ENCODE data around the gene MORC2. TPM values are rescaled to one million over a fixed set of nuclear protein-coding genes. Genes with fewer than 3 reads are reported as not detected.

MORC2 gene
- total and polyA plus RNA-seq, 2 donors from 2014 or later, result 18.0 to 18.8 TPM

GRCh38 chr22:30928401-30928800, 40.2 kb downstream of the MORC2 start:
- Histone ChIP-seq H3K4me1 (ENCODE audit: control insufficient read depth in 2 of 3, insufficient read depth in 2 of 3, low read depth in 1 of 3, low read length in 3 of 3) (no peaks in the 10 kb centered on the region), H3K4me3 (ENCODE audit: low read length in 3 of 3) (no peak overlapping the region), H3K27me3 (ENCODE audit: control insufficient read depth, insufficient read depth, low read length) (no peaks in the 10 kb centered on the region), H3K9ac (ENCODE audit: low read length in 3 of 3) (no peak overlapping the region), H3K36me3 (ENCODE audit: control insufficient read depth in 2 of 3, insufficient read depth in 3 of 3, low read length in 3 of 3) (peaks cover 13 to 50% (median 40%) of the 10 kb centered on the region in 3 donors), H3K9me3 (ENCODE audit: control insufficient read depth in 2 of 3, insufficient read depth in 1 of 3, low read length in 3 of 3) (no peaks in the 10 kb centered on the region), H3K27ac (ENCODE audit: low read depth in 2 of 2, low read length in 2 of 2) (no peak overlapping the region)
- DNase-seq (no peak), FAIRE-seq (no peak)
- TF ChIP-seq CTCF (IDR thresholded peaks at IDR 0.05; ENCODE audit: borderline replicate concordance, extremely low read depth, insufficient read depth), result no peak
- intact Hi-C loops (cut with DNase I), result loop anchor here (10.0 kb wide), 1 partner anchor 164 kb away; no protein-coding TSS in a partner anchor

- Histone ChIP-seq H3K9ac (ENCODE audit: low read length in 3 of 3) (no peak overlapping the region), H3K36me3 (ENCODE audit: control insufficient read depth in 2 of 3, insufficient read depth in 3 of 3, low read length in 3 of 3) (peaks cover 13 to 44% (median 35%) of the 10 kb centered on the region in 3 donors), H3K4me3 (ENCODE audit: low read length in 3 of 3) (no peak overlapping the region), H3K27me3 (ENCODE audit: control insufficient read depth, insufficient read depth, low read length) (no peaks in the 10 kb centered on the region), H3K4me1 (ENCODE audit: control insufficient read depth in 2 of 3, insufficient read depth in 2 of 3, low read depth in 1 of 3, low read length in 3 of 3) (no peaks in the 10 kb centered on the region), H3K27ac (ENCODE audit: low read depth in 2 of 2, low read length in 2 of 2) (no peak overlapping the region), H3K9me3 (ENCODE audit: control insufficient read depth in 2 of 3, insufficient read depth in 1 of 3, low read length in 3 of 3) (no peaks in the 10 kb centered on the region)
- FAIRE-seq, result no peak
- intact Hi-C loops (cut with DNase I), result loop anchor here (10.0 kb wide), 1 partner anchor 163 kb away; no protein-coding TSS in a partner anchor
- TF ChIP-seq CTCF (IDR thresholded peaks at IDR 0.05; ENCODE audit: borderline replicate concordance, extremely low read depth, insufficient read depth), result no peak
- no peak for DNase-seq
Observed at GRCh38 chr22:30927806-30928205, 40.8 kb downstream of the MORC2 start.

GRCh38 chr22:30926706-30927105, 41.9 kb downstream of the MORC2 start:
- Histone ChIP-seq H3K9me3 (ENCODE audit: control insufficient read depth in 2 of 3, insufficient read depth in 1 of 3, low read length in 3 of 3) (no peaks in the 10 kb centered on the region), H3K9ac (ENCODE audit: low read length in 3 of 3) (no peak overlapping the region), H3K4me1 (ENCODE audit: control insufficient read depth in 2 of 3, insufficient read depth in 2 of 3, low read depth in 1 of 3, low read length in 3 of 3) (no peaks in the 10 kb centered on the region), H3K4me3 (ENCODE audit: low read length in 3 of 3) (no peak overlapping the region), H3K27me3 (ENCODE audit: control insufficient read depth, insufficient read depth, low read length) (no peaks in the 10 kb centered on the region), H3K36me3 (ENCODE audit: control insufficient read depth in 2 of 3, insufficient read depth in 3 of 3, low read length in 3 of 3) (peaks cover 6 to 33% (median 24%) of the 10 kb centered on the region in 3 donors), H3K27ac (ENCODE audit: low read depth in 2 of 2, low read length in 2 of 2) (no peak overlapping the region)
- FAIRE-seq (no peak), DNase-seq (peak in 1 of 5 donors; percentile 26)
- TF ChIP-seq CTCF (IDR thresholded peaks at IDR 0.05; ENCODE audit: borderline replicate concordance, extremely low read depth, insufficient read depth), result no peak
- intact Hi-C loops (cut with DNase I), result loop anchor here (10.0 kb wide), 1 partner anchor 162 kb away; no protein-coding TSS in a partner anchor

GRCh38 chr22:30925667-30926066, 42.9 kb downstream of the MORC2 start:
- no peak for FAIRE-seq

More at GRCh38 chr22:30925667-30926066, 42.9 kb downstream of the MORC2 start:
- no peak overlapping the region for H3K27ac ChIP-seq (ENCODE audit: low read depth in 2 of 2, low read length in 2 of 2)
- no peak overlapping the region for H3K9ac ChIP-seq (ENCODE audit: low read length in 3 of 3)
- no peak overlapping the region for H3K4me3 ChIP-seq (ENCODE audit: low read length in 3 of 3)
- no peaks in the 10 kb centered on the region for H3K4me1 ChIP-seq (ENCODE audit: control insufficient read depth in 2 of 3, insufficient read depth in 2 of 3, low read depth in 1 of 3, low read length in 3 of 3)
- H3K9me3 ChIP-seq (ENCODE audit: control insufficient read depth in 2 of 3, insufficient read depth in 1 of 3, low read length in 3 of 3), result no peaks in the 10 kb centered on the region
- peaks cover 2 to 25% (median 15%) of the 10 kb centered on the region in 3 donors for H3K36me3 ChIP-seq (ENCODE audit: control insufficient read depth in 2 of 3, insufficient read depth in 3 of 3, low read length in 3 of 3)
- intact Hi-C loops (cut with DNase I), result loop anchor here (10.0 kb wide), 1 partner anchor 161 kb away; no protein-coding TSS in a partner anchor
- TF ChIP-seq CTCF (IDR thresholded peaks at IDR 0.05; ENCODE audit: borderline replicate concordance, extremely low read depth, insufficient read depth), result no peak
- DNase-seq, result peak in 1 of 5 donors; percentile 41
- H3K27me3 ChIP-seq (ENCODE audit: control insufficient read depth, insufficient read depth, low read length), result no peaks in the 10 kb centered on the region

All from kidney (tissue), 14 donors.